ENCODE results near the gene ANKRA2.

Gene ANKRA2

DNA sequence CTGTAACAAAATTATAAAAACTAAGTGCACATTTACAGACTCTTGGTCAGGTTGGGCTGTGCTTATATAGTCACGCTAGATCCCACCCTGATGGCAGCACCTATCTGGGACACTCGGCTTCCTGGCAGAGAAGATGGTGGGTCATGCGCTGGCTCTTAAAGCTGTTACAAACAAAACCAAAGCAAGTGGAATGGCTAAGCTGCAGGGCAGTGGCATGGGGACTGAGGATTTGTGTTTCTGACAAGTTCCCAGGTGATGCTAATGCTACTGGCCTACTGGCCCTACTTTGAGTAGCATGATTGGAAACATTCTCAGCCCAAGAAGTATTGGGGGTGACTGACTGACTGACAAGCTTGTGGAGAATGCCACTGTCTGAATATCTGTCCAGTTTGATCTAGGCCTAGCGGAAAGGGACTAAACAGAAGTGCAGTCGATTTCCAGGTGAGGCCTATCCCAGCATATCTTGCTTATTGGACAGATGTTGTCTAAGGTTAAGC, 58.9 kb downstream of the ANKRA2 start:
- no peak for DNase-seq (ENCODE audit: low read depth in 1 of 2, low spot score in 1 of 2)
